ENCODE results near the gene TOMM6. TPM values are rescaled to one million over a fixed set of nuclear protein-coding genes. Genes with fewer than 3 reads are reported as not detected.

TOMM6 gene
- total RNA-seq, 1 donor from 2014 or later, result 105 TPM

DNA sequence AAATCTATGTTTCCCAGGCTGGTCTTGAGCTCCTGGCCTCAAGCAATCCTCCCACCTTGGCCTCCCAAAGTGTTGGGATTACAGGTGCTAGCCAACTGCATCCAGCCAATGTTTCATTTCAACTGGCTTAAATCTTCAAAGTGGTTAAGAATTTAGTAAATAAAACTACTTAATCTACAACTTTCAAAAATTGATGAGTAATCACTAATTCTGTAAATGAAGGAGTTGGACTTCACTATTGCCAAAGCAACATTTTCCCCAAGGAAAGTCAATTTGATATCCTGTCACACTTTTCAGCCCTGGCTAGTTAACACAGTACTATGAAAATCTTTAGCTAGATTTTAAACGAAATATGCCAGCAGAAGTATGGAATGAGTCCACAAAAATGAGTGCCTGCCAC is 3.8 kb downstream of the TOMM6 start:
- H3K9me3 ChIP-seq, result no peaks in the 10 kb centered on the region
- TF ChIP-seq, protein P1, sequence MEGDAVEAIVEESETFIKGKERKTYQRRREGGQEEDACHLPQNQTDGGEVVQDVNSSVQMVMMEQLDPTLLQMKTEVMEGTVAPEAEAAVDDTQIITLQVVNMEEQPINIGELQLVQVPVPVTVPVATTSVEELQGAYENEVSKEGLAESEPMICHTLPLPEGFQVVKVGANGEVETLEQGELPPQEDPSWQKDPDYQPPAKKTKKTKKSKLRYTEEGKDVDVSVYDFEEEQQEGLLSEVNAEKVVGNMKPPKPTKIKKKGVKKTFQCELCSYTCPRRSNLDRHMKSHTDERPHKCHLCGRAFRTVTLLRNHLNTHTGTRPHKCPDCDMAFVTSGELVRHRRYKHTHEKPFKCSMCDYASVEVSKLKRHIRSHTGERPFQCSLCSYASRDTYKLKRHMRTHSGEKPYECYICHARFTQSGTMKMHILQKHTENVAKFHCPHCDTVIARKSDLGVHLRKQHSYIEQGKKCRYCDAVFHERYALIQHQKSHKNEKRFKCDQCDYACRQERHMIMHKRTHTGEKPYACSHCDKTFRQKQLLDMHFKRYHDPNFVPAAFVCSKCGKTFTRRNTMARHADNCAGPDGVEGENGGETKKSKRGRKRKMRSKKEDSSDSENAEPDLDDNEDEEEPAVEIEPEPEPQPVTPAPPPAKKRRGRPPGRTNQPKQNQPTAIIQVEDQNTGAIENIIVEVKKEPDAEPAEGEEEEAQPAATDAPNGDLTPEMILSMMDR (IDR thresholded peaks at IDR 0.05), result no peak
- TF ChIP-seq POLR2A (IDR thresholded peaks at IDR 0.05), result no peak
- TF ChIP-seq POLR2AphosphoS5 (IDR thresholded peaks at IDR 0.05; ENCODE audit: insufficient read depth in 1 of 2, low read depth in 1 of 2), result no peak
- H3K36me3 ChIP-seq, result peaks cover 0 to 35% of the 10 kb centered on the region in 2 donors
- H3K27ac ChIP-seq, result no peak overlapping the region
- no peaks in the 10 kb centered on the region for H3K27me3 ChIP-seq
- H3K4me1 ChIP-seq, result peaks cover 26% of the 10 kb centered on the region
- intact Hi-C loops (cut with DNase I), result no loop called here
- no peak overlapping the region for H3K4me3 ChIP-seq
- DNase-seq (ENCODE audit: extremely low spot score in 2 of 2), result no peak

DNA sequence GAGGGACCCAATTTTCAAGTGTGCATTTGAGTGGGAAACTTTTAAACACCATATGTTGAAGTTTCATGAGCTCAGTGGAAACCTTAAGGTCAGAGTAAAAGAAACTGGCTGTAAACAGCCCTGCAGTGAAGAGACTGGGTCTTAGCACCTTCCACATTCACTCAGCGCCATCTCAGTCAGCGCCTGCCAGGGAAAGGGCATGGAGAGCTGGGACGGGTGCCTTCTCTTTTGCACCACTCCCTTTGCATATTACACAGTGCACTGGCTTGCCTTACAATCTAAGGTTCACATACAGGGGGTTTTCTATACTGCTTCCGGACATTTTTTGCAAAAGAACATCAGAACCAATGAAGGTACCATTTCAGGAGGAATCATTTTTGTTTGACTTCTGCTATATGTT is 4.5 kb downstream of the TOMM6 start:
- Histone ChIP-seq H3K4me3 (no peak overlapping the region), H3K36me3 (peaks cover 0 to 37% of the 10 kb centered on the region in 2 donors), H3K27ac (no peak overlapping the region), H3K27me3 (no peaks in the 10 kb centered on the region), H3K4me1 (peaks cover 22% of the 10 kb centered on the region), H3K9me3 (no peaks in the 10 kb centered on the region)
- intact Hi-C loops (cut with DNase I), result no loop called here
- TF ChIP-seq, protein P1 (IDR thresholded peaks at IDR 0.05), result no peak
- TF ChIP-seq POLR2A (IDR thresholded peaks at IDR 0.05), result no peak
- no peak for TF ChIP-seq POLR2AphosphoS5 (IDR thresholded peaks at IDR 0.05; ENCODE audit: insufficient read depth in 1 of 2, low read depth in 1 of 2)
- DNase-seq (ENCODE audit: extremely low spot score in 2 of 2), result no peak

DNA sequence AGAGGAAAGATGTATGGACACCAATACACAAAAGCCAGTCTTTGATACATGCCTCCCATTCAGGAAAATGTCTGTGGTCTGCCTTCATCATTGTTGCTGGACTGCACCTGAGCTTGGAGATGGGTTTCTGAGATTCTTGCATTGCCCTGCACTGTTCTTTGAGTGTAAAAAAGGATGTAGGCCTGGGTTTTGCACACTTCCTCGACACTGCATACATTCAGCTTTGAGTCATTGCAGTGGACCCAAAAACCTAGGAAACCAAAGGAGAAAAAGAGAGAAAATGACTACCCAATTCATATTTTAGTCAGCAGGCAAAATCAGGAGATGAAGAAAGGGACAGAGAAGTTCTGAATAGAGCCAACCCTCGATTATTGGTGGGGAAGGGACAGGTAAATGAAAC is 9.0 kb downstream of the TOMM6 start:
- intact Hi-C loops (cut with DNase I), result no loop called here
- H3K36me3 ChIP-seq, result peaks cover 0 to 14% of the 10 kb centered on the region in 2 donors
- no peak overlapping the region for H3K4me3 ChIP-seq
- no peaks in the 10 kb centered on the region for H3K27me3 ChIP-seq
- no peaks in the 10 kb centered on the region for H3K9me3 ChIP-seq
- H3K27ac ChIP-seq, result no peak overlapping the region
- H3K4me1 ChIP-seq, result no peaks in the 10 kb centered on the region
- DNase-seq (ENCODE audit: extremely low spot score in 2 of 2), result no peak
- TF ChIP-seq, protein P1 (IDR thresholded peaks at IDR 0.05), result no peak
- no peak for TF ChIP-seq POLR2AphosphoS5 (IDR thresholded peaks at IDR 0.05; ENCODE audit: insufficient read depth in 1 of 2, low read depth in 1 of 2)
- TF ChIP-seq POLR2A (IDR thresholded peaks at IDR 0.05), result no peak

DNA sequence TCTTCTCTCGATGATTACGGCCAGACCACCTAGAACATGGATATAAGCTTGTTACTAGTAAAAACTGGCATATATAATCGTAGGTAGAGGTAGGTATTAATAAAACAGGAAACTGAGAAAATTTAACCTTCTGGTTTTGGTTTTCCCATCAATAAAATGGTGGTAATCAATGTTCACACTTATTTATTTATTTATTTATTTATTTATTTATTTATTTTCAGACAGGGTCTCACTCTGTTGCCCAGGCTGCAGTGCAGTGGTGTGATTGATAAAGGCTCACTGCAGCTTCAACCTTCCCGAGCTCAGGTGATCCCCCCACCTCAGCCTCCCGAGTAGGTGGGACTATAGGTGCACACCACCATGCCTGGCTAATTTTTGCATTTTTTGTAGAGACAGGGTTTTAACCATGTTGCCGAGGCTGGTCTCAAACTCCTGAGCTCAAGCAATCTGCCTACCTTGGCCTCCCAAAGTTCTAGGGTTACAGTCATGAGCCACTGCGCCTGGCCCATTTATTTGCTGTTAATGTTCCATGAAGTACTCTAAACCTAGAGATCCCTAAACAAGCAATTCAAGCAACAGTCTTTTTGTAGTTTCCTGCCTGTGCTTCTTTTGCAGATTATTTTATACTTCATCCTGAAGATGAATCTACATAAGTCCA is 11.5 kb downstream of the TOMM6 start:
- Histone ChIP-seq H3K36me3 (peaks cover 0 to 3% of the 10 kb centered on the region in 2 donors), H3K27ac (no peak overlapping the region), H3K9me3 (no peaks in the 10 kb centered on the region), H3K4me3 (no peak overlapping the region), H3K27me3 (no peaks in the 10 kb centered on the region), H3K4me1 (no peaks in the 10 kb centered on the region)
- no peak for DNase-seq (ENCODE audit: extremely low spot score in 2 of 2)
- intact Hi-C loops (cut with DNase I), result no loop called here
- no peak for TF ChIP-seq POLR2AphosphoS5 (IDR thresholded peaks at IDR 0.05; ENCODE audit: insufficient read depth in 1 of 2, low read depth in 1 of 2)
- no peak for TF ChIP-seq POLR2A (IDR thresholded peaks at IDR 0.05)
- TF ChIP-seq, protein P1 (IDR thresholded peaks at IDR 0.05), result no peak

DNA sequence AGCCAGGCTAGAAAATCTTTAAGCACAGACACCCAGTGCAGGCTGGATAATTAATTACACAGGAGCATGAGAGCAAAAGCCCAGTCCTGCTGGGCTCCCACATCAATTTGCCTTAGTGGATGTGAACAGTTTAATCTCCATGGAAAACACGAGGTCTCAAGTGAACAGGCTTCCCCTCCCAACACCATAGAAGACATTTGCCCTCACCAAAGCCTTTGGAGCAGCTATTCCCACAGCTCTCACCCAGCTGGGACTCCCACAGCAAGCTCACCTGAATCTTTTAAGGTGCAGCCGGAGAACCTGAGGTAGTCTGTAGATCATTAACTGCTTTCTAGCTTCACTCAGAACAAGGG is 12.0 kb downstream of the TOMM6 start:
- H3K36me3 ChIP-seq, result peaks cover 0 to 3% of the 10 kb centered on the region in 2 donors
- no peak overlapping the region for H3K4me3 ChIP-seq
- TF ChIP-seq, protein P1 (IDR thresholded peaks at IDR 0.05), result no peak
- TF ChIP-seq POLR2AphosphoS5 (IDR thresholded peaks at IDR 0.05; ENCODE audit: insufficient read depth in 1 of 2, low read depth in 1 of 2) (no peak), POLR2A (IDR thresholded peaks at IDR 0.05) (no peak)
- H3K27ac ChIP-seq, result no peak overlapping the region
- H3K27me3 ChIP-seq, result no peaks in the 10 kb centered on the region
- H3K9me3 ChIP-seq, result no peaks in the 10 kb centered on the region
- intact Hi-C loops (cut with DNase I), result no loop called here
- no peaks in the 10 kb centered on the region for H3K4me1 ChIP-seq
- no peak for DNase-seq (ENCODE audit: extremely low spot score in 2 of 2)
